ENCODE data around the gene STMP1.

STMP1 gene

GRCh38 chr7:135706858-135707569 lies 44.7 kb downstream of the STMP1 start:
- H3K4me3 ChIP-seq (ENCODE audit: low read depth, low read length) = no peak overlapping the region
- TF ChIP-seq CTCF (IDR thresholded peaks at IDR 0.05; ENCODE audit: insufficient read depth, low read length, missing control alignments) = no peak
- ChIA-PET POLR2A (no interaction called here), CTCF (interaction anchor here (0.7 to 1.0 kb wide), 3 partner anchors 11 to 34 kb away, joined by 3 to 4 read pairs (median 4); no protein-coding TSS in a partner anchor)
- DNase-seq (ENCODE audit: low read depth, low spot score) = no peak

- POLR2A ChIA-PET = no interaction called here
Observed at GRCh38 chr7:135707570-135707966, 45.3 kb downstream of the STMP1 start.

GRCh38 chr7:135708041-135708440 lies 45.7 kb downstream of the STMP1 start:
- no peak for DNase-seq (ENCODE audit: low read depth, low spot score)
- H3K4me3 ChIP-seq (ENCODE audit: low read depth, low read length) = no peak overlapping the region
- ChIA-PET POLR2A (no interaction called here), CTCF (no interaction called here)
- TF ChIP-seq CTCF (IDR thresholded peaks at IDR 0.05; ENCODE audit: insufficient read depth, low read length, missing control alignments) = no peak

More at GRCh38 chr7:135707570-135707966, 45.3 kb downstream of the STMP1 start:
- H3K4me3 ChIP-seq (ENCODE audit: low read depth, low read length) = no peak overlapping the region
- CTCF ChIA-PET = no interaction called here
- DNase-seq (ENCODE audit: low read depth, low spot score) = no peak
- no peak for TF ChIP-seq CTCF (IDR thresholded peaks at IDR 0.05; ENCODE audit: insufficient read depth, low read length, missing control alignments)

GRCh38 chr7:135709508-135709907 lies 47.2 kb downstream of the STMP1 start:
- no peak overlapping the region for H3K4me3 ChIP-seq (ENCODE audit: low read depth, low read length)
- no peak for DNase-seq (ENCODE audit: low read depth, low spot score)
- POLR2A ChIA-PET = interaction anchor here (0.6 kb wide), 1 partner anchor 53 kb away, joined by 3 read pairs; no protein-coding TSS in a partner anchor
- TF ChIP-seq CTCF (IDR thresholded peaks at IDR 0.05; ENCODE audit: insufficient read depth, low read length, missing control alignments) = no peak
- CTCF ChIA-PET = interaction anchor here (1.4 to 7.6 kb wide), 5 partner anchors 11 to 43 kb away, joined by 3 to 53 read pairs (median 31); no protein-coding TSS in a partner anchor

GRCh38 chr7:135710417-135711138 lies 48.3 kb downstream of the STMP1 start:
- ChIA-PET CTCF (interaction anchor here (0.6 to 7.6 kb wide), 22 partner anchors 11 to 89 kb away, joined by 3 to 53 read pairs (median 4); partner anchors contain the start of gene SLC13A4), POLR2A (no interaction called here)
- DNase-seq (ENCODE audit: low read depth, low spot score) = no peak
- no peak overlapping the region for H3K4me3 ChIP-seq (ENCODE audit: low read depth, low read length)
- peak; percentile 31 for TF ChIP-seq CTCF (IDR thresholded peaks at IDR 0.05; ENCODE audit: insufficient read depth, low read length, missing control alignments)

GRCh38 chr7:135711139-135711469 lies 48.8 kb downstream of the STMP1 start:
- no peak for DNase-seq (ENCODE audit: low read depth, low spot score)
- CTCF ChIA-PET = interaction anchor here (0.6 to 7.6 kb wide), 18 partner anchors 10 to 88 kb away, joined by 3 to 53 read pairs (median 6); partner anchors contain the start of gene SLC13A4
- POLR2A ChIA-PET = no interaction called here
- TF ChIP-seq CTCF (IDR thresholded peaks at IDR 0.05; ENCODE audit: insufficient read depth, low read length, missing control alignments) = no peak
- H3K4me3 ChIP-seq (ENCODE audit: low read depth, low read length) = no peak overlapping the region
